GM23248 (cell line): Measurements from ENCODE around the gene MTHFSD.

Source experiments
- EZH2 ChIP-seq: fragments of 200-600 bp; sonication (generic); IDR thresholded peaks from 2 replicates; pipeline ENCODE4 v1.6.1; 2018; ENCODE audit warnings: antibody characterized with exemption, mild to moderate bottlenecking; ENCODE audit not compliant: insufficient read depth, poor library complexity, severe bottlenecking
- EZH2phosphoT487 ChIP-seq: fragments of 200-600 bp; sonication (generic); IDR thresholded peaks from 2 replicates; pipeline ENCODE4 v1.6.1; 2018; ENCODE audit warnings: antibody characterized with exemption, moderate library complexity, mild to moderate bottlenecking, low read depth; ENCODE audit not compliant: insufficient read depth

DNA sequence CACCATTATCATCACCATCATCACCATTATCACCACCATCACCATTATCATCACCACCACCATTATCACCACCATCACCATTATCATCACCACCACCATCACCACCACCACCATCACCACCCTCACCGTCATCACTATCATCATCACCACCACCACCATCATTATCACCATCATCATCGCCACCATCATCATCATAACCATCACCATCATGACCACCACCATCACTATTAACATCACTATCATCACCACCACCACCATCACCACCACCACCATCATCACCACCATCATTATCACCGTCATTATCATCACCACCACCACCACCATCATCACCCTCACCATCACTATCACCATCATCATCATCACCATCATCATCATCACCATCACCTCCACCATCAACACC, 32.5 kb upstream of the MTHFSD start:
- no peak for TF ChIP-seq EZH2
- TF ChIP-seq EZH2phosphoT487 = no peak
